ENCODE results near the gene NKTR. TPM values are rescaled to one million over a fixed set of nuclear protein-coding genes. Genes with fewer than 3 reads are reported as not detected.

The NKTR gene
- total RNA-seq, 1 donor from 2014 or later, result 98.9 TPM

DNA sequence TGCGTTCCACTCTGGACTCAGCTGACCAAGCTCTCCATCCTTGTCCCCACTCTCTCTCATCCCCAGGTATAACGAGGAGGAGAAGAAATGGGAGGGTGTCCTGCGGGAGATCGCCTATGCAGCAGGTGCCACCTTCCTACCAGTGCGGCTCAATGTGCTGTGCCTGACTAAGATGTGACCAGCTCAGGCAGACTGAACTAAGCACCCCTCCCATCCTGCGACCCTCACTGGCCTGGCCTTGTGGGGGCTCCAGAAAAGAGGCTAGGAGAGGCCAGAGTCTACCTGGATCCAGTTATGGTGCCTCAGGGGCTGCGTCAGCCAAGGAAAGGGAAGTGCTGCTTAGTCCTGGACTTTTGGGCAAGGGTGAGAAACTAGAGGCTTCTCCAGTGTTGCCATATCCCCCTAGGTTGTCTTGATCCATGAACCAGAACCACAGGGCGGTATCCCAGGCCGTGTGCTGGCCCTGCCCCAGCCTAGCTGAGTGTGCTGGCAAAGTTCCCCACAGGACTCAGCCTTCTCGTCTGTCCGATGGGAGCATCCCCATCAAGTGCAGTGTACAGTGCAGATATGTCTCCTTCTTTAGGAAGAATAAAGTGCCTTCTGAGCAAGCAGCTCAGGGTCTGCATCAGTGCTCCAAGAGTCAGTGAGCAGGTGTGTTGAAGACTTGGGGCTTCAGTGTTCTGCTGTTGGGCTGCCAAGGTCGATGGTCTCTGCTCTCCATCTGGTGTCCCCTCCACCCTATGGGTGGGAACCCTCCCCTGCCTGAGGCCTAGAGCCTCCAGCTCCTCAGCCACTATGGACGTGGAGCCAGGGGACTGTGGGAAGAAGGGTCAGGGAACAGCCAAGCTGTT is 91.6 kb downstream of the NKTR start:
- intact Hi-C loops (cut with micrococcal nuclease), result no loop called here

DNA sequence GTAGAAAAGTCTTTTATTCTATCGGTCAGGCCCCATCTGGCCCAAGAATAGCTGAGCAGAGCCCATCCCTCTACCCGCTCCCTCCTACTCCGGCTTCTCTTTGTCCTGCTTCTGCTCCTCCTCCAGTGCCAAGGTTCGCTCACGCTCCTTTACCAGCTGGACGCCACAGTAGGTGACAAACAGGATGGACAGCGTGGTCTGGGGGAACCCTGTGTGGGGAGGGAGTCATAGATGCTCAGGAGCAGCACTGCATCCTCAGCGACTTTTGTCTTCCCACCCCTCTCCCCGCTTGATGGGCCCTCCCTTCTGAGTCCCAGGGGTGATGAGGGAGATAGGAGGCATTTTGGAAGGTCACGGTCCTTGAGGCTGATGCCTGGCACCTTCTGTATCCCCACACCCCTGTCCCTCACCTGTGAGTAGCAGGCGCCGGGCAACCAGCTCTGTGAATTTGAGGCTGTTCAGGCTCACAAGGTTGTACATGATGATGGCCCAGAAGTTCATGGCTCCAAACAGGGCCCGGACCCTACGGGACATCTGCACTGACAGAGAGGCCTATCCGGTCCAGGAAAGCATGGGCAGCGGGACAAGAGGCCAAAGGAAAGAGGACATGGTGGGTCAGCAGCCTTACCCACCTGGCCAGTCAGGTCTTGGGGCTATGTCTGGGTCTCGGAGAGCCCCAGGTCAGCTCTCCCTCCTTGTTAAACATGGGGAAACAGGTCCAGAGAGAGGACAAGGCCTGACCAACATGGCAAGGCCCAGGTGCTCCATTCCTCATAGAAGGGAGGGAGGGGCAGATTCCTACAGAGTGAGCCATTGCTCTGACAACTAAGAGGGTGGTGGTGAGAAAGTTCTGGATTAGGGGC is 92.4 kb downstream of the NKTR start:
- intact Hi-C loops (cut with micrococcal nuclease), result no loop called here

DNA sequence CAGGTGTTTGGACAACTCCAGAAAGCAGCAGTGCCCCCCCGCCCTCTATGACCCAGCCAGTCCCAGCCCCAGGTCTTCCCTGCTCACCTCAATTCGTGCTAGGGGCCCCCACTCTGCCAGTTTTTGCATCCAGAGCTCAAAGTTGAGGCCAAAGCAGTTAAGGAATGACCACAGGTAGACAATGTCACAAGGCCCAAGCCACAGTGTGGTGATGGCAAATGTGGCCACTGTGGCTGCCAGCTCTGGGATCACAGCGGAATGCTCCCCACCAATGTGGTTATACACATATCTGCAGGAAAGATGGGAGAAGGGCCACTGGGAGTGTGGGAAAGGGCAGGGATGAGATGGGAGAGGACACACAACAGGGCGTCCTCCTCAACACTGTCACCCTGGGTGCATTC is 93.0 kb downstream of the NKTR start:
- intact Hi-C loops (cut with micrococcal nuclease), result no loop called here

DNA sequence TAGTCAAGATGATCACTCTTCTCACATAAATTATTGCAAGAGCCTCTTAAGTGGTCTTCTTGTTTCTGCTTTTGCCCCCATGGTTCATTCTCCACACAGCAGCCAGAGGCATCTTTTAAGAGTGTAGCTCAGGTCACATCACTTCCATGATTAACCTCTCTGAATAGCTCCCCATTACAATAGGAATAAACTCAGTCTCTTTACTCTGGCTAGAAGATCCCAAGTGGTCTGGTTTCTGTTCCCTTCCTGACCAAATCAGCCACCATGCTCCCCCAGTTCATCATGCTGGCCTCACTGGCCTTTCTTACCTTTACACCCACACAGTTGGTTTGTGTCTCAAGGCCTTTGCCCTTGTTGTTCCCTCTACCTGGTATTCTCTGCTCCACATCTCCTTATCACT is 93.9 kb downstream of the NKTR start:
- intact Hi-C loops (cut with micrococcal nuclease), result no loop called here

DNA sequence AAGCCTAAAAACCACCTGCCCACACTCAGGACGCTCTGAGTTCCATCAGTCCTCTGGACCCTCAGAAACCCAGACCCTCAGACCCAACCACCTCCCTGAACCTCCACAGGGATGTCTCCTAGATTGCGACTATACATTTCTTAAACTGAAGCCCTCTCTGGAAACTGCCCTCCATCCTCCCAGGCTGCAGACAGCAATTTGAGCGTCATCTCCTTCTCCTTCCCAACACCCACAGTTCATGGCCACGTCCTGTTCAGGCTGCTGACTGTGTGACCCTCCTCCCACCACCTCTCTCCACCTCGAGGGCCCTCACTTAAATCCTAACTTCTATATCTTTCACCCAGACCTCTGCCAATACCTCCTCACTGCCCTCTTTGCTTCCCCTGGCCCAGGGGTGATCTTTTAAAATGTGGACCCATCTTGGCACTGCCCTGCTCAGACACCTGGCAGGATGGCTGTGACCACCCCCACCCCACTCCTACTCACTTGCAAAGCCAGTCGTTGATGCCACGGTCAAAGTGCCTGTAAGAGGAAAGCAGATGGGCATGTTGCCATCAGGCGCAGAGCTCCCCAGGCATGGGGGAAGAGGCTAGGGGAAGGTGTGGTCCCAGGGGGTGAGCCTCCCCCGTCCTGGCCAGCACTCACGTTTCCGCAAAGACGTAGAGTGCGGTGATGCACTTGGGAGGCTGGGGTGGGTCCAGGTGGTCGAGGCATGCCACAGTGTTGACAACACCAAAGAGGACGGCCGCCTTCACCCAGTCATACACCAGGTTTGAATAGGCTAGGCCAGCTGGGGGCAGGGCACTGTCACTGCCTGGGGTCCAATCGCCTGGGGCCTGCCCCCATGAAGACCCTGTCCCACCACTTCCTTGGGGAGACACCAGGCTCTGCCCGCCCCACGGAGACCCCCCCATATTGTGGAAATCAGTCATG is 96.1 kb downstream of the NKTR start:
- intact Hi-C loops (cut with micrococcal nuclease), result no loop called here

DNA sequence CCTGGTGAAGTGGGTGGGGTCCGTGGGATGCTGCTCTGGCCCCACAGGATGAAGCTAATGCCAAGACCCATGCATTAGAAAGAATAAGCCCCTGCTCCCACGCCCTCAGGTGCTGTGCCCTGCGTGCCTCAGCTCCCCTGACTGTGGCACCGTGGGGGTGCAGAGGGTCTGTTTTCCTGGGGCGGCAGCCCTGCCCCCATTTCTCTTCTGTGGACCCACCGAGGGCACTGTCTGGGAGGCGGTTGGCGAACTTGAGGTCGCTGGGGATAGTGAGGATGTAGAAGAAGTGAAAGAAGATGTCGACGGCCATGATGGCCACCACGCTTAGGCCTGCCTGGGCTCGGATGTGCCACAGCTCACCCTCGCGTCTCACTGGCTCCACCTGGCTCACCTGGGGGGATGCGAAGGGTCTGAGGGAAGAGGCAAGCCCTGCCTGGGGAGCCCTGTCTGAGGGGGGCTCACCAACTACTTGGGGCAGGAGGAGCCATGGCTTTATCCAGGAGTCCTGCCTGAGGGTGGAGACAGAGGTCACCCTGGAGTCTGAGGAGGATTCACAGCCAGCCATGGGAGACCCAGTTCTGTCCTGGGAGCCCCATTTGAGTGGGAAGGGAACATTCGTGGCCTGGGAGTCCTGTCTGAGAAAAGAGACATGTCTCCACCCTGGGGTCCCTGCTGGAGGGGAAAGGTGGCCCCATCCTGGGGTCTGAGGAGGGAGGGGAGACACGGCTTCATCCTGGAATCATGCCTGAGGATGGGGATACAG is 97.0 kb downstream of the NKTR start:
- intact Hi-C loops (cut with micrococcal nuclease), result no loop called here

Other genes starting within 250 kb of the NKTR start
- gene LYZL4, start 190.1 kb upstream of the NKTR start, total RNA-seq, result not detected in 2 replicates
- 4.4 and 5.0 TPM in 2 replicates for gene VIPR1, start 98.0 kb upstream of the NKTR start, total RNA-seq
- gene SEC22C, start 18.7 kb upstream of the NKTR start, total RNA-seq, result 49.2 and 52.4 TPM in 2 replicates
- gene SS18L2, start 9.8 kb upstream of the NKTR start, total RNA-seq, result 61.4 and 62.2 TPM in 2 replicates
- gene ZBTB47, start 53.0 kb downstream of the NKTR start, total RNA-seq, result 1.7 and 2.0 TPM in 2 replicates
- gene KLHL40, start 84.9 kb downstream of the NKTR start, total RNA-seq, result not detected in 2 replicates
- not detected in 2 replicates for gene HHATL, start 102.1 kb downstream of the NKTR start, total RNA-seq
- gene CCDC13, start 172.6 kb downstream of the NKTR start, total RNA-seq, result 0.20 and 0.54 TPM in 2 replicates
- gene HIGD1A, start 203.8 kb downstream of the NKTR start, total RNA-seq, result 74.2 and 76.8 TPM in 2 replicates
- 1.6 and 2.7 TPM in 2 replicates for gene ACKR2, start 208.8 kb downstream of the NKTR start, total RNA-seq